Endometrium (tissue), 2 donors: ENCODE data around the gene FLAD1.

Source experiments
- FAIRE-seq: peaks from 2 replicates; lab custom pipeline; 2012; peaks lifted over from hg19 to GRCh38; lab: Jason Lieb, UNC
- donor health status: control.
- donor health status: control.

The FLAD1 gene

GRCh38 chr1:155005076-155006011 lies 22.2 kb downstream of the FLAD1 start:
- FAIRE-seq: no peak

- no peak for FAIRE-seq
These were observed 23.5 kb downstream of the FLAD1 start for GRCh38 chr1:155006601-155007101.

- FAIRE-seq: no peak
These were observed 24.2 kb downstream of the FLAD1 start for GRCh38 chr1:155007251-155007828.

- no peak for FAIRE-seq
These were observed 25.1 kb downstream of the FLAD1 start for GRCh38 chr1:155008015-155008941.

GRCh38 chr1:155009221-155009711 lies 26.1 kb downstream of the FLAD1 start:
- no peak for FAIRE-seq

GRCh38 chr1:155009742-155010141 lies 26.6 kb downstream of the FLAD1 start:
- no peak for FAIRE-seq

- FAIRE-seq: no peak
These were observed 27.2 kb downstream of the FLAD1 start for GRCh38 chr1:155010211-155010918.

GRCh38 chr1:155011004-155011416 lies 27.9 kb downstream of the FLAD1 start:
- FAIRE-seq: no peak

GRCh38 chr1:155011437-155012025 lies 28.4 kb downstream of the FLAD1 start:
- FAIRE-seq: no peak

- no peak for FAIRE-seq
These were observed 28.9 kb downstream of the FLAD1 start for GRCh38 chr1:155012026-155012546.

GRCh38 chr1:155012776-155013602 lies 29.8 kb downstream of the FLAD1 start:
- no peak for FAIRE-seq

GRCh38 chr1:155013632-155014031 lies 30.5 kb downstream of the FLAD1 start:
- no peak for FAIRE-seq

- FAIRE-seq: no peak
These were observed 31.8 kb downstream of the FLAD1 start for GRCh38 chr1:155014709-155015508.

GRCh38 chr1:155015527-155016230 lies 32.5 kb downstream of the FLAD1 start:
- FAIRE-seq: no peak

- FAIRE-seq: no peak
These were observed 33.2 kb downstream of the FLAD1 start for GRCh38 chr1:155016231-155016831.

GRCh38 chr1:155017041-155017945 lies 34.1 kb downstream of the FLAD1 start:
- no peak for FAIRE-seq

GRCh38 chr1:155017946-155018316 lies 34.8 kb downstream of the FLAD1 start:
- FAIRE-seq: no peak
